ENCODE data around the gene WFIKKN2.

WFIKKN2 gene

GRCh38 chr17:50818261-50818660 is 17.1 kb upstream of the WFIKKN2 start:
- TF ChIP-seq FOXP2 (optimal IDR thresholded peaks at IDR 0.05; ENCODE audit: borderline replicate concordance, extremely low read depth, extremely low read length, insufficient read depth) (no peak), POLR2AphosphoS5 (IDR thresholded peaks at IDR 0.05; ENCODE audit: low read depth, low read length) (no peak), TAF1 (IDR thresholded peaks at IDR 0.05; ENCODE audit: borderline replicate concordance, insufficient read depth, low read length) (no peak), REST (IDR thresholded peaks at IDR 0.05; ENCODE audit: insufficient read depth in 1 of 2, low read depth in 2 of 2, low read length in 2 of 2) (no peak), SIN3A (IDR thresholded peaks at IDR 0.05; ENCODE audit: borderline replicate concordance, insufficient read depth, low read length) (no peak)

GRCh38 chr17:50818921-50819657 is 16.3 kb upstream of the WFIKKN2 start:
- no peak for TF ChIP-seq POLR2AphosphoS5 (IDR thresholded peaks at IDR 0.05; ENCODE audit: low read depth, low read length)
- TF ChIP-seq REST (IDR thresholded peaks at IDR 0.05; ENCODE audit: insufficient read depth in 1 of 2, low read depth in 2 of 2, low read length in 2 of 2), result no peak
- TF ChIP-seq FOXP2 (optimal IDR thresholded peaks at IDR 0.05; ENCODE audit: borderline replicate concordance, extremely low read depth, extremely low read length, insufficient read depth), result no peak
- no peak for TF ChIP-seq SIN3A (IDR thresholded peaks at IDR 0.05; ENCODE audit: borderline replicate concordance, insufficient read depth, low read length)
- TF ChIP-seq TAF1 (IDR thresholded peaks at IDR 0.05; ENCODE audit: borderline replicate concordance, insufficient read depth, low read length), result no peak

- TF ChIP-seq POLR2AphosphoS5 (IDR thresholded peaks at IDR 0.05; ENCODE audit: low read depth, low read length), result no peak
- no peak for TF ChIP-seq TAF1 (IDR thresholded peaks at IDR 0.05; ENCODE audit: borderline replicate concordance, insufficient read depth, low read length)
- TF ChIP-seq REST (IDR thresholded peaks at IDR 0.05; ENCODE audit: insufficient read depth in 1 of 2, low read depth in 2 of 2, low read length in 2 of 2), result no peak
- TF ChIP-seq FOXP2 (optimal IDR thresholded peaks at IDR 0.05; ENCODE audit: borderline replicate concordance, extremely low read depth, extremely low read length, insufficient read depth), result no peak
- no peak for TF ChIP-seq SIN3A (IDR thresholded peaks at IDR 0.05; ENCODE audit: borderline replicate concordance, insufficient read depth, low read length)
These were observed 14.7 kb upstream of the WFIKKN2 start for GRCh38 chr17:50820651-50821050.

- TF ChIP-seq POLR2AphosphoS5 (IDR thresholded peaks at IDR 0.05; ENCODE audit: low read depth, low read length) (no peak), SIN3A (IDR thresholded peaks at IDR 0.05; ENCODE audit: borderline replicate concordance, insufficient read depth, low read length) (no peak), TAF1 (IDR thresholded peaks at IDR 0.05; ENCODE audit: borderline replicate concordance, insufficient read depth, low read length) (no peak), REST (IDR thresholded peaks at IDR 0.05; ENCODE audit: insufficient read depth in 1 of 2, low read depth in 2 of 2, low read length in 2 of 2) (no peak), FOXP2 (optimal IDR thresholded peaks at IDR 0.05; ENCODE audit: borderline replicate concordance, extremely low read depth, extremely low read length, insufficient read depth) (no peak)
These were observed 12.8 kb upstream of the WFIKKN2 start for GRCh38 chr17:50822550-50822949.
